Ishikawa (cell line): Measurements from ENCODE around the gene SEPTIN6.

Experiments
- CEBPB ChIP-seq: IDR thresholded peaks from 2 replicates; pipeline ENCODE4 v1.6.1; 2012
- EGR1 ChIP-seq: IDR thresholded peaks from 2 replicates; pipeline ENCODE4 v1.6.1; 2012
- MAX ChIP-seq: IDR thresholded peaks from 2 replicates; pipeline ENCODE4 v1.6.1; 2012
- RAD21 ChIP-seq: IDR thresholded peaks from 2 replicates; pipeline ENCODE4 v1.6.1; 2012; ENCODE audit warnings: low read depth
- REST ChIP-seq: IDR thresholded peaks from 2 replicates; pipeline ENCODE4 v1.6.1; 2012; ENCODE audit warnings: low read depth, mild to moderate bottlenecking
- TAF1 ChIP-seq: IDR thresholded peaks from 2 replicates; pipeline ENCODE4 v1.6.1; 2012; ENCODE audit warnings: low read depth, mild to moderate bottlenecking
- YY1 ChIP-seq: IDR thresholded peaks from 2 replicates; pipeline ENCODE4 v1.6.1; 2012; ENCODE audit warnings: low read depth
- ZBTB7A ChIP-seq: IDR thresholded peaks from 2 replicates; pipeline ENCODE4 v1.6.1; 2012; ENCODE audit warnings: low read depth

GRCh38 chrX:119667111-119667878 lies 25.7 kb downstream of the SEPTIN6 start:
- TF ChIP-seq TAF1 = no peak
- no peak for TF ChIP-seq MAX
- TF ChIP-seq ZBTB7A = no peak
- no peak for TF ChIP-seq REST
- TF ChIP-seq RAD21 = no peak
- no peak for TF ChIP-seq YY1
- no peak for TF ChIP-seq EGR1
- no peak for TF ChIP-seq CEBPB
